Cardiac fibroblast (primary cell): ENCODE data around the gene KCNIP4.

Experiments
- DNase-seq, 2 donors: peaks; one replicate each; pipeline versions ENCODE4 v3.0.0 to v3.0.0-alpha.2; 2010; ENCODE audit warnings: low read depth in 2 of 2
- H3K4me3 ChIP-seq, 2 donors: replicated peaks in 1 of 2; 1 replicate in 1 of 2; 2 replicates in 1 of 2; pipeline ENCODE4 v1.5.1; 2011; ENCODE audit warnings: low read depth in 2 of 2, low read length in 2 of 2, mild to moderate bottlenecking in 2 of 2, moderate library complexity in 1 of 2
- TF ChIP-seq, protein P1 (sequence below): IDR thresholded peaks from one replicate; pipeline ENCODE4 v1.5.1; 2011; ENCODE audit warnings: low read depth, mild to moderate bottlenecking, low read length, inconsistent platforms

Gene KCNIP4

GRCh38 chr4:21811565-21811964 lies 137.0 kb downstream of the KCNIP4 start:
- peak; percentile 34 to 65 for DNase-seq
- H3K4me3 ChIP-seq: no peak overlapping the region
- TF ChIP-seq, protein P1, sequence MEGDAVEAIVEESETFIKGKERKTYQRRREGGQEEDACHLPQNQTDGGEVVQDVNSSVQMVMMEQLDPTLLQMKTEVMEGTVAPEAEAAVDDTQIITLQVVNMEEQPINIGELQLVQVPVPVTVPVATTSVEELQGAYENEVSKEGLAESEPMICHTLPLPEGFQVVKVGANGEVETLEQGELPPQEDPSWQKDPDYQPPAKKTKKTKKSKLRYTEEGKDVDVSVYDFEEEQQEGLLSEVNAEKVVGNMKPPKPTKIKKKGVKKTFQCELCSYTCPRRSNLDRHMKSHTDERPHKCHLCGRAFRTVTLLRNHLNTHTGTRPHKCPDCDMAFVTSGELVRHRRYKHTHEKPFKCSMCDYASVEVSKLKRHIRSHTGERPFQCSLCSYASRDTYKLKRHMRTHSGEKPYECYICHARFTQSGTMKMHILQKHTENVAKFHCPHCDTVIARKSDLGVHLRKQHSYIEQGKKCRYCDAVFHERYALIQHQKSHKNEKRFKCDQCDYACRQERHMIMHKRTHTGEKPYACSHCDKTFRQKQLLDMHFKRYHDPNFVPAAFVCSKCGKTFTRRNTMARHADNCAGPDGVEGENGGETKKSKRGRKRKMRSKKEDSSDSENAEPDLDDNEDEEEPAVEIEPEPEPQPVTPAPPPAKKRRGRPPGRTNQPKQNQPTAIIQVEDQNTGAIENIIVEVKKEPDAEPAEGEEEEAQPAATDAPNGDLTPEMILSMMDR: no peak

- TF ChIP-seq, protein P1: no peak
- DNase-seq: no peak
- H3K4me3 ChIP-seq: no peak overlapping the region
Measured at GRCh38 chr4:21806991-21807390, 141.6 kb downstream of the KCNIP4 start.

GRCh38 chr4:21802406-21802805 lies 146.2 kb downstream of the KCNIP4 start:
- TF ChIP-seq, protein P1: no peak
- no peak overlapping the region for H3K4me3 ChIP-seq
- peak; percentile 73 to 85 for DNase-seq

- DNase-seq: peak; percentile 46 to 63
- TF ChIP-seq, protein P1: no peak
Measured at GRCh38 chr4:21801661-21802385, 146.7 kb downstream of the KCNIP4 start.

GRCh38 chr4:21795091-21795490 lies 153.5 kb downstream of the KCNIP4 start:
- peak; percentile 45 to 57 for DNase-seq
- no peak overlapping the region for H3K4me3 ChIP-seq
- TF ChIP-seq, protein P1: no peak

More at GRCh38 chr4:21801661-21802385, 146.7 kb downstream of the KCNIP4 start:
- H3K4me3 ChIP-seq: no peak overlapping the region

DNA sequence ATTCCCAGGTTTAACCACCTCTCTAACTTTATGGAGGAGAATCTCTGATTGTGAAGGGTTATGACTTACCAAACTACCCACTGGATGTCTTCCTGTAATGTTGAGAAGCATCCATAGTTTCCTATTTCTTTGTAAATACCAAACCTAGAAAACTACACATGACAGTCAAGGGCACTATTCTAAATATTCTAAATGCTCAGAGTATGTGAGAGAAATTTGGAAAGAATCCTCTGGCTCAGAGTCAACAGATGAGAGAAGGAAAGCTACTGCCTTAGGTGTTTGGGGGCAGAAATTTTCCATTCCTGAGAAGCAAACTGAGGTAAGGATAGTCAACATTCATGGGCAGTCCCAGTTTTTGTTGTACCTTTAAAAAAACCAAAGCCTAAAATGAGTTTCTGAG lies 155.8 kb downstream of the KCNIP4 start:
- H3K4me3 ChIP-seq: no peak overlapping the region
- TF ChIP-seq, protein P1: no peak
- no peak for DNase-seq
